Renal cortical epithelial cell (primary cell): Measurements from ENCODE around the gene RBKS. TPM values are rescaled to one million over a fixed set of nuclear protein-coding genes. Genes with fewer than 3 reads are reported as not detected.
"Not testable (repeated sequence)": the region's sequence is repeated elsewhere in the genome, so short reads cannot be mapped to it uniquely, and the experiment has no call there.

ENCODE experiments used
- DNase-seq: peaks from one replicate; pipeline ENCODE4 v3.0.0-alpha.2; 2011; ENCODE audit warnings: low read depth
- total RNA-seq: library from RNA; depleted of rRNA; stranded (reverse); fragments of >200 nt; gene quantifications from 2 replicates; pipeline ENCODE4 v1.2.3, GENCODE V29; 2014

Gene RBKS
- total RNA-seq, 1 donor from 2014 or later: 10.0 TPM

GRCh38 chr2:27873091-27873490 is 17.1 kb downstream of the RBKS start:
- DNase-seq: no peak

GRCh38 chr2:27871802-27872201 is 18.4 kb downstream of the RBKS start:
- DNase-seq: no peak

- DNase-seq: no peak
Measured at GRCh38 chr2:27870724-27871123, 19.5 kb downstream of the RBKS start.

GRCh38 chr2:27869763-27870162 is 20.4 kb downstream of the RBKS start:
- DNase-seq: no peak

- DNase-seq: no peak
Measured at GRCh38 chr2:27866237-27866636, 23.9 kb downstream of the RBKS start.

GRCh38 chr2:27863955-27864354 is 26.2 kb downstream of the RBKS start:
- DNase-seq: not testable (repeated sequence)

GRCh38 chr2:27863146-27863545 is 27.0 kb downstream of the RBKS start:
- no peak for DNase-seq

- DNase-seq: peak; percentile 96
Measured at GRCh38 chr2:27860111-27860510, 30.1 kb downstream of the RBKS start.

GRCh38 chr2:27857417-27858172 is 32.6 kb downstream of the RBKS start:
- DNase-seq: peak; percentile 99

GRCh38 chr2:27856956-27857355 is 33.2 kb downstream of the RBKS start:
- no peak for DNase-seq

- DNase-seq: no peak
Measured at GRCh38 chr2:27856386-27856785, 33.8 kb downstream of the RBKS start.

- peak; percentile 89 for DNase-seq
Measured at GRCh38 chr2:27855476-27855875, 34.7 kb downstream of the RBKS start.

- peak; percentile 70 for DNase-seq
Measured at GRCh38 chr2:27854229-27854862, 35.8 kb downstream of the RBKS start.

- DNase-seq: no peak
Measured at GRCh38 chr2:27852691-27853090, 37.5 kb downstream of the RBKS start.

GRCh38 chr2:27849558-27850205 is 40.5 kb downstream of the RBKS start:
- DNase-seq: peak; percentile 59

- DNase-seq: no peak
Measured at GRCh38 chr2:27847333-27847732, 42.9 kb downstream of the RBKS start.

GRCh38 chr2:27844821-27845255 is 45.3 kb downstream of the RBKS start:
- DNase-seq: no peak

- DNase-seq: peak; percentile 80
Measured at GRCh38 chr2:27843992-27844391, 46.2 kb downstream of the RBKS start.

- peak; percentile 75 for DNase-seq
Measured at GRCh38 chr2:27842894-27843293, 47.3 kb downstream of the RBKS start.

GRCh38 chr2:27839022-27839618 is 51.1 kb downstream of the RBKS start:
- DNase-seq: no peak

- DNase-seq: no peak
Measured at GRCh38 chr2:27838502-27838901, 51.7 kb downstream of the RBKS start.

GRCh38 chr2:27833931-27834330 is 56.3 kb downstream of the RBKS start:
- peak; percentile 79 for DNase-seq
